Measurements from ENCODE around the gene DLEU7.

The DLEU7 gene

GRCh38 chr13:50839828-50840227 is 3.7 kb downstream of the DLEU7 start:
- TF ChIP-seq GLIS3 (CRISPR knock-in tag; IDR thresholded peaks at IDR 0.05) (no peak), CSRNP3 (CRISPR knock-in tag; IDR thresholded peaks at IDR 0.05) (no peak), TCF4 (CRISPR knock-in tag; IDR thresholded peaks at IDR 0.05; ENCODE audit: borderline replicate concordance) (no peak), ZC3H10 (CRISPR knock-in tag; IDR thresholded peaks at IDR 0.05) (no peak), ZNF565 (CRISPR knock-in tag; conservative IDR thresholded peaks at IDR 0.05; ENCODE audit: low read depth) (no peak), ESRRG (CRISPR knock-in tag; IDR thresholded peaks at IDR 0.05) (no peak), ARNTL (CRISPR knock-in tag; IDR thresholded peaks at IDR 0.05; ENCODE audit: borderline replicate concordance, low read depth) (no peak), OSR1 (CRISPR knock-in tag; IDR thresholded peaks at IDR 0.05) (no peak), ZFP30 (CRISPR knock-in tag; IDR thresholded peaks at IDR 0.05) (no peak), RARB (CRISPR knock-in tag; IDR thresholded peaks at IDR 0.05) (no peak), TOX (CRISPR knock-in tag; IDR thresholded peaks at IDR 0.05; ENCODE audit: borderline replicate concordance) (no peak), BACH2 (CRISPR knock-in tag; IDR thresholded peaks at IDR 0.05; ENCODE audit: borderline replicate concordance) (no peak), ZNF70 (CRISPR knock-in tag; IDR thresholded peaks at IDR 0.05) (no peak), POU6F1 (CRISPR knock-in tag; IDR thresholded peaks at IDR 0.05; ENCODE audit: borderline replicate concordance, low read depth) (no peak), ZNF8 (CRISPR knock-in tag; IDR thresholded peaks at IDR 0.05) (no peak), PPARA (CRISPR knock-in tag; IDR thresholded peaks at IDR 0.05; ENCODE audit: borderline replicate concordance) (no peak), SNAI2 (CRISPR knock-in tag; IDR thresholded peaks at IDR 0.05) (no peak), ZFP3 (CRISPR knock-in tag; IDR thresholded peaks at IDR 0.05) (no peak), TSHZ2 (CRISPR knock-in tag; IDR thresholded peaks at IDR 0.05) (no peak)
- TF ChIP-seq, protein P1, sequence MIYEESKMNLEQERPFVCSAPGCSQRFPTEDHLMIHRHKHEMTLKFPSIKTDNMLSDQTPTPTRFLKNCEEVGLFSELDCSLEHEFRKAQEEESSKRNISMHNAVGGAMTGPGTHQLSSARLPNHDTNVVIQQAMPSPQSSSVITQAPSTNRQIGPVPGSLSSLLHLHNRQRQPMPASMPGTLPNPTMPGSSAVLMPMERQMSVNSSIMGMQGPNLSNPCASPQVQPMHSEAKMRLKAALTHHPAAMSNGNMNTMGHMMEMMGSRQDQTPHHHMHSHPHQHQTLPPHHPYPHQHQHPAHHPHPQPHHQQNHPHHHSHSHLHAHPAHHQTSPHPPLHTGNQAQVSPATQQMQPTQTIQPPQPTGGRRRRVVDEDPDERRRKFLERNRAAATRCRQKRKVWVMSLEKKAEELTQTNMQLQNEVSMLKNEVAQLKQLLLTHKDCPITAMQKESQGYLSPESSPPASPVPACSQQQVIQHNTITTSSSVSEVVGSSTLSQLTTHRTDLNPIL (CRISPR knock-in tag; IDR thresholded peaks at IDR 0.05; ENCODE audit: low read depth), result no peak
- no peak for ATAC-seq

DNA sequence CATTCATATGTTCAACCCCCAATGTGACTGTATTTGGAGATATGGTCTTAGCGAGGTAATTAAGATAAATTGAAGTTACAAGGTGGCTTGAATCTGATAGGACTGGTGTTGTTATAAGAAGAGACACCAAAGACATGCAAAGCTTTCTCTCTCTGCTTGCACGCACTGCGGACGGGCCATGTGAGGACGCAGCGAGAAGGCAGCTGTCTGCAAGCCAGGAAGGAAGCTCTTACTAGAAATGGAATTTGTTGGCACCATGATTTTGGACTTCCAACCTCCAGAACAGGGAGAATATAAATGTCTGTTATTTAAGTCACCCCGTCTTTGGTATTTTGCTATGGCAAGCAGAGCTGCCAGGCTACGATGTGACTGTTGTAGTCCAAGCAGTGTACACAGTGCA is 4.8 kb downstream of the DLEU7 start:
- TF ChIP-seq PPARA (CRISPR knock-in tag; IDR thresholded peaks at IDR 0.05; ENCODE audit: borderline replicate concordance), result no peak
- TF ChIP-seq BACH2 (CRISPR knock-in tag; IDR thresholded peaks at IDR 0.05; ENCODE audit: borderline replicate concordance), result no peak
- TF ChIP-seq ZFP30 (CRISPR knock-in tag; IDR thresholded peaks at IDR 0.05), result no peak
- TF ChIP-seq OSR1 (CRISPR knock-in tag; IDR thresholded peaks at IDR 0.05), result no peak
- no peak for TF ChIP-seq ZNF8 (CRISPR knock-in tag; IDR thresholded peaks at IDR 0.05)
- TF ChIP-seq TCF4 (CRISPR knock-in tag; IDR thresholded peaks at IDR 0.05; ENCODE audit: borderline replicate concordance), result no peak
- no peak for TF ChIP-seq TOX (CRISPR knock-in tag; IDR thresholded peaks at IDR 0.05; ENCODE audit: borderline replicate concordance)
- TF ChIP-seq, protein P2, sequence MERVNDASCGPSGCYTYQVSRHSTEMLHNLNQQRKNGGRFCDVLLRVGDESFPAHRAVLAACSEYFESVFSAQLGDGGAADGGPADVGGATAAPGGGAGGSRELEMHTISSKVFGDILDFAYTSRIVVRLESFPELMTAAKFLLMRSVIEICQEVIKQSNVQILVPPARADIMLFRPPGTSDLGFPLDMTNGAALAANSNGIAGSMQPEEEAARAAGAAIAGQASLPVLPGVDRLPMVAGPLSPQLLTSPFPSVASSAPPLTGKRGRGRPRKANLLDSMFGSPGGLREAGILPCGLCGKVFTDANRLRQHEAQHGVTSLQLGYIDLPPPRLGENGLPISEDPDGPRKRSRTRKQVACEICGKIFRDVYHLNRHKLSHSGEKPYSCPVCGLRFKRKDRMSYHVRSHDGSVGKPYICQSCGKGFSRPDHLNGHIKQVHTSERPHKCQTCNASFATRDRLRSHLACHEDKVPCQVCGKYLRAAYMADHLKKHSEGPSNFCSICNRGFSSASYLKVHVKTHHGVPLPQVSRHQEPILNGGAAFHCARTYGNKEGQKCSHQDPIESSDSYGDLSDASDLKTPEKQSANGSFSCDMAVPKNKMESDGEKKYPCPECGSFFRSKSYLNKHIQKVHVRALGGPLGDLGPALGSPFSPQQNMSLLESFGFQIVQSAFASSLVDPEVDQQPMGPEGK (CRISPR knock-in tag; IDR thresholded peaks at IDR 0.05; ENCODE audit: borderline replicate concordance), result no peak
- no peak for ATAC-seq

DNA sequence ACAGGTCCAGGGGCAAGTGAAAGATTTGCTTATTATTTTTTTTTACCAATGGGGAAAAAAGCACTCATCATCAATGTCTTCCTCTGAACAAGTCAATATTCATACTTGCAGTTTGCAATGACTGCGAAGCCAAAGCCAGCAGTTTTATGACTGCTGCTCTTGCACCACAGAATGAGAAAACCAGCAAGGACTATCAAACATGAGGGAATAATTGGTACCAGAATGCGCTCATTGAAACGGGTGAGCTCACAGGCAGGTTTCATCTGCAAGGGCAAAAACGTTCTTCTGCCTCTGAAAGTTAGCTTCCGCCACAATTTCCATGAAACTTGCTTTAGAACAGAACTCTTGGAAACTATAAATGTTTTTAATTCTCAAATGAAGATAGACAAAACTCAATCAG is 5.5 kb downstream of the DLEU7 start:
- no peak for ATAC-seq
- no peak for TF ChIP-seq ZNF8 (CRISPR knock-in tag; IDR thresholded peaks at IDR 0.05)

All from SK-N-SH treated with all-trans-retinoic acid at 6 μM for 48 hours (cell line).